Fibroblast of peridontal ligament (primary cell): ENCODE data around the gene GHITM.
"Not testable (repeated sequence)": the region's sequence is repeated elsewhere in the genome, so short reads cannot be mapped to it uniquely, and the experiment has no call there.

Experiments used
- DNase-seq: peaks from one replicate; pipeline ENCODE4 v3.0.0-alpha.2; 2010; ENCODE audit errors: extremely low read depth

The GHITM gene, protein sequence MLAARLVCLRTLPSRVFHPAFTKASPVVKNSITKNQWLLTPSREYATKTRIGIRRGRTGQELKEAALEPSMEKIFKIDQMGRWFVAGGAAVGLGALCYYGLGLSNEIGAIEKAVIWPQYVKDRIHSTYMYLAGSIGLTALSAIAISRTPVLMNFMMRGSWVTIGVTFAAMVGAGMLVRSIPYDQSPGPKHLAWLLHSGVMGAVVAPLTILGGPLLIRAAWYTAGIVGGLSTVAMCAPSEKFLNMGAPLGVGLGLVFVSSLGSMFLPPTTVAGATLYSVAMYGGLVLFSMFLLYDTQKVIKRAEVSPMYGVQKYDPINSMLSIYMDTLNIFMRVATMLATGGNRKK

DNA sequence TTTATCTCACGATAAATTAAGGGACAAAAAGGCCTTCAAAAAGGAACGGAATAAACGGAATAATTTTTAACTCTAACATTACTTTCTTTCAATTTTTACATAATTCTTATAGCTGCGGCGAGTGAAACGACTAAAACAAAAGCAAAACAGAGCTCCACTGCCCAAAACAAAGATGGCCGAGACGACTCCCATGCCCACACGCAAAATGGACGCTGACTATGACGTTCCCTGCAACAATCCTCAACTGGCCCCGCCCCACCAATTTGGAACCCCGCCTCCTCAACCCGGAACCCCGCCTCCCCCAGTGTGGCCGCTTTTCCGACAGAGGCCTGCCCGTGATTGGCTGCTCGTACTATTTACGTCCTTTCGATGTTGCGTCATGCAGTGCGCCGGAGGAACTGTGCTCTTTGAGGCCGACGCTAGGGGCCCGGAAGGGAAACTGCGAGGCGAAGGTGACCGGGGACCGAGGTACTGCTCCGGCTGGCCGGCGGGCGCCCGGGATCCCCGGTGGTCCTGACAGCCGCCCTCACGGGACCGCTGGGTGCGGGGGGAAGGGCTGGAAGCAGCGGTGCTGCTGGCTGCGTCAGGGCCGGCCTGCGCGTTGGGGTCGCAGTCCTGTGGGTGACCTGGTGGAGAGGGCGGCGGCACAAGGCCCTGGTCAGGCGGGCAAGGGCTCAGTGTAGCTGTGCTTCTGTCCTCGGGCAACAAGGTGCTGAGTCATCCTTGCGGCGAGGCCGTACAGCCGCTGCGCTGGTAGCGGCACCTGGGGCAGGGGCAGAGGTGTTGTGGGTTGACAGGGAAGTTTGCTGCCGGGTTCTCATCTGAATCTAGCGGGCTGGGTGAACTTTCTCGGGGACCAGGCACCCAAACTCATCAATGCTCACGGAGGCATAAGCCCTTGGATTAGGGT is at the start of gene GHITM:
TSS of gene GHITM (plus strand) at position 384 of the 910 bp plus-strand sequence. CDS start 1,992 bp downstream, outside the sequence.
- peak; percentile 99 for DNase-seq

DNA sequence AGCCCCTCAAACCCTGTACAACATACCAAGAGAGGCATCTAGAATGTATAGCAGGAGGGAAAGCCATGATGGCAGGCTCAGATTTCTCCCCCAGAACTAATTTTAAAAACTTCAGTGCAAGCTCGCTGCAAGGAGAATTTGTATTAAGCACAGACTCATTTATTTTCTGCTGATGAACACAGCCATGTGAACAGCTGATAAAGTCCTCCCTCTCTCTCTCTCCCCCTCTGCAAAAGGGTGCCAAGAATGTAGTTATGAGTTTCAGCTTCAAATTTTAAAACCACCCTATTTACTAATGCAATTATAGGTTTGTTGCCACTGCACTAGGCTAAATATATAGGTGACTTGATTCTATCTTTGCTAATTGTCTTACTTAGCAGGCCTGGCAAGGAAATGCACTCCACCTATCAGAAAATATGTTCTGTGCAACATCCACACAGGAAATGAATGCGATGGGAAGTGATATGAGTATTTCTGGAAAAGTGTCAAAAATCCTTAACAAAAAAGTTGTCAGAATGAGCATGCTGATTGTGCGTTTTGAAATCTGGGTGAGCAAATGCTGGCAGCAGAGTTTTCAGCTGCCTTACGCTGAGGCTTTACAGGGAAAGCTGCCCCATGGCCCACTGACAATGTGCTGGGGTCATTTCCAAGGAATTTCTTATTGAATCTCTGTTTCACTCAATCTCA is 43.4 kb upstream of the GHITM start:
- no peak for DNase-seq

DNA sequence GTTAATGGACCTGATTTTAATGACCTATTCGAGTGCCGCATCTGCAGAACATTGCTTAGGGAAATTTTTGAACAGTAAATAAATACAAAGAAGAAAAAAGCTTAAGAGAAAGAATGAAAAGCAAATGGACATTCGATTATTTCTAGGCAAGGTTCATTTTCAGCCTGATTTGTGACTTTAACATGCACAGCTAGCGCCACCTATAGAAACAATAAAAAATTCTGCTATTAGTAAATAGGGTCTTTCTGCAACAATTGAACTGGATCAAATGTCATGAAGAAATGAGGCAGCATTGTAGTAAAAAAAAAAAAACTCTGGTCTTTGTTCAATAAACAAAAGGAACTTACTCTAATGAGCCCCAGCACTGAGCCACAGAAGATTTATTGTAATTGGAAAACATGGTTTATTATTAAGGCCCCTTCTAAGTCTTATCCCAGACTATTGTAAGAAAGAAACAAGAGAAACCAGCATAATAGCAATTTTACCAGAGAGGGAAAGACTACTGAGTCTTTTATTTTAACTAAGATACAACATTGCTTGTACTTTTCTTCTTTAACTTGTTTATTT is 41.4 kb upstream of the GHITM start:
- peak; percentile 54 for DNase-seq

DNA sequence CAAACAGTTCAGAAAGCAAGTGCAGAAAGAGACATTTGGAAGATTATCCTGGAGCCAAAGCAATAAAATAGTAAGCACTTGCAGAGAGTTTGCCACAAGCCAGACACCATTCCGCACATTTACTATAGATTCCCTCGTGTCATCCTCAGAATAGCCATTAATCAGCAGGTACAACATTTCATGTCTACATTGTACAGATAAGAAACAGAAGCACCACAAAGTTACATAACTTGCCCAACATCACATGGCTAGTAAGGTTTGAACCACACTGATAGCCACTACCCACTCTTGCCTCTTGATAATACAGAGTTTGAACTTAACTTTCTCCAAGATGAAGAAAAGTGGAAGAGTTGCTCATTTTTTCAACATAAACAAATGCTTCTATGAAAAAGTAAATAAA is 40.6 kb upstream of the GHITM start:
- no peak for DNase-seq

DNA sequence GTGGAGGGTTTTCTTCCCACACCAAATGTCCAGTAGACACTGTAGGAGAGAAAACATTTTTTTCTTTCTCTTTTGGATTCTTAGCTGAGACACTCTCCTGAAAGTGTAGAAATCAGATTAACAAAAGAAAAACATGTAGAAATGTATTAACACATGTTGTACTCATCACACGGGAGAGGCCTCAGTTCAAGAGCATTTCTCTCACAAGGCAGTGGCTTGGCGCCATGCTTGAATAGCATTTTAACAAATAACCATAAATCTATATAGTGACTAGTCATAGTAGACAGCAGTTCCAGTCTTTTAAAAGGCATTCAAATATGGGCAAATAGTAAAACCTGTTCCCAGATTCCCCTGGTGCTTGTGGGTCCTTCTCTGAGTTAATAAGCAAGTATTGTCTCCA is 38.3 kb upstream of the GHITM start:
- no peak for DNase-seq

DNA sequence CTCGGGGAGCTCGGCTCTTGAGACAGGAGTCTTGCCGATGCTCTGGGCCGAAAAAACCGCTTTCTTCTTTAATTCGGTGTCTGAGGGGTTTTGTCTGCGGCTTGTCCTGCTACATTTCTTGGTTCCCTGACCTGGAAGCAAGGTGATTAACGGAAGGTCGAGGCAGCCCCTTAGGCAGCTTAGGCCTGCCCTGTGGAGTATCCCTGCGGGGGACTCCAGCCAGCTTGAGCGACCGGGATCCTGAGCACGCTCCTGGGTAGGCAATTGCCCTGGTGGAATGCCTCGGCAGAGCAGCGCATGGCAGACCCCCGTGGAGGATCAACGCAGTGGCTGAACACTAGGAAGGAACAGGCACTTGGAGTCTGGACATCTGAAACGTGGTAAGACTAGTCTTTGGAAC is 30.5 kb upstream of the GHITM start:
- no peak for DNase-seq

DNA sequence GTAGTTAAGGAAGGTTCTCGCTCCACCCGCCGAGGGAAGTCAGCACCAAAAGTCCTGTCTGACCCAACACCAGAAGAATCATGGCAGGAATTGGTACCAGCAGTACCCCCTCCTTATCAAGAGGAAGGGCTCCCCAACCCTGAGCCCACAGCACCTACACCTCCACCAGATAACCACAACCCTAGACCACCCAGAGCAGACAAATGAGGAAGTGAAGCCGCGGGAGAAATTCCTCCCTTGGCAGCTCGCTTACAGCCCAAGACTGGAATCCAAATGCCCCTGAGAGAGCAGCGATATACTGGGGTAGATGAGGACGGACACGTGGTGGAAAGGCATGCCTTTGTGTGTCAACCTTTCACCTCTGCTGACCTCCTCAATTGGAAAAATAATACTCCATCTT is 29.5 kb upstream of the GHITM start:
- not testable (repeated sequence) for DNase-seq

DNA sequence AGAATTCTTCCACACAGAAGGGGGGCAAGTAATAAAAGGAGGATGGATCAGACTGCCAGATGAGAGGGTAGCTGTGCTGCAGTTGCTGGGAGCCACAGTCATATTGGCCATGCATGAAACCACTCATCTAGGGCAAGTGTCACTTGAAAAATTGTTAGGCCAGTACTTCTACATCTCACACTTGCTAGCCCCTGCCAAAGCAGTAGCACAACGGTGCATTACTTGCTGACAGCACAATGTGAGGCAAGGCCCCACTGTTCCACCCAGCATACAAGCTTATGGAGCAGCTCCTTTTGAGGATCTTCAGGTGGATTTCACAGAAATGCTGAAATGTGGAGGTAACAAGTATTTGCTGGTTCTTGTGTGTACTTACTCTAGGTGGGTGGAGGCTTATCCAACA is 25.8 kb upstream of the GHITM start:
- not testable (repeated sequence) for DNase-seq

DNA sequence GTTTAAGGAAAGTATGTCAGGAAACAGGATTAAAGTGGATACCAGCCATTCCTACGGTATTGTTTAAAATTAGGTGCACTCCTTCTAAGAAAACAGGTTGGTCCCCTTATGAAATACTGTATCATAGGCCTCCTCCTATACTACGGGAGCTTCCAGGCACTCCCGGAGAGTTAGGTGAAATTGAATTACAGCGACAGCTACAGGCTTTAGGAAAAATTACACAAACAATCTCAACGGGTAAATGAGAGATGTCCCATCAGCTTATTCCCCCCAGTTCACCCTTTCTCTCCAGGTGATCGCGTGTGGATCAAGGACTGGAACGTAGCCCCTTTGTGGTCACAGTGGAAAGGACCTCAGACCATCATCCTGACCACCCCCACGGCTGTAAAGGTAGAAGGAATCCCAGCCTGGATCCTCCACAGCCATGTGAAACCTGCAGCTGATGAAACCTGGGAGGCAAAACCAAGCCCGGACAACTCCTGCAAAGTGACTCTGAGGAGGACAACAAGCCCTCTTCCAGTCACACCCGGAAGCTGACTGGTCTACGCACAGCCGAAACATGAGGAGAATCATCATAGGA is 25.1 kb upstream of the GHITM start:
- no peak for DNase-seq

DNA sequence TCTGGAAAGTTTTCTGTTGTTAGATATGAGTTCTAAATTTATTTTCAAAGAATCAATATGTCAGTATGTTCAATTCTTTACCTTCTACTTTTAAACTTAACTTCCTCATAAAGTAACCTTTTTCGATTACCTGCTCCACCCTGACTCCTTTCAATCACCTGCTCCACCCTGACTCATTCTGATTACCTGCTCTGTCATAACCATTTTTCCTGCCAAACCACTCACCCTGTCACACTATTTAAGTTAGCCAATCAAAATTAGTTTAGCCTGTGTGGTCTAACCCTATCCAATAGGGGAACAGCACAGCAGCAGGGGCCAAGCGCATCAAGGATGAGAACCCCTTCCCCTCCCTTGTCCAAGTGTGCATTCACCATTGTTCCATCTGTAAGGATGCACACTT is 22.1 kb upstream of the GHITM start:
- DNase-seq: not testable (repeated sequence)

DNA sequence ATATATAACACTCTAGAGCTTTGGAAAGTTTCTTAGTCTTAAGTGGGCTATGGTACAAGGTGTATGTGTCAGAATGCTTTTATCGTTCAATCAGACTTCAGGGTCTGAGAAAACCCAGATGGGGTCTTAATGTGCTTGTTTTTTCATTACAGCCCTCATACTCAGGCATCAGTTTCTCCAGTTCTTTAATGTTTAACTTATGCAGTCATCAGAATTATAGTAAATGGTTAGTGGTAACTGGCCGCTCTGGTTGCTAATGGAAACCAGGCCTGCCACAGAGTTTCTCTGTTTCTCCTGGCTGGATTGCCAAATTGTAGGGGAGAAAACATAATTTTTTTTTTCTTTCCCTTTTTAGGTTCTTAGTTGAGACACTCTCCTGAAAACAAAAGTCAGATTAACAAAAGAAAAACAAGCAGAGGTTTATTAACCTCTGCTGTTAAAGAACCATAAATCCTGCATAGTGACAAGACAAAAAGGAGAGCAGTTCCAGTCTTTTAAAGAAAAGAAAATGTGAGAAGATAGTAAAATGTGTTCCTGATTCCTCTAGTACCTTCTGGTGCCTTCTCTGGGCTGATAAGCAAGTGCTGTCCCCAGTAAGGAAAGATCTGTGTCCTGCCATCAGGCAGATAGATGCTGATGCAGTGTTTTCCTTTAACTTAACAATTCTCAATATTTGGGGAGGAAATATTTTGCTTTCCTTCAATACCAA is 21.5 kb upstream of the GHITM start:
- DNase-seq: peak; percentile 16

DNA sequence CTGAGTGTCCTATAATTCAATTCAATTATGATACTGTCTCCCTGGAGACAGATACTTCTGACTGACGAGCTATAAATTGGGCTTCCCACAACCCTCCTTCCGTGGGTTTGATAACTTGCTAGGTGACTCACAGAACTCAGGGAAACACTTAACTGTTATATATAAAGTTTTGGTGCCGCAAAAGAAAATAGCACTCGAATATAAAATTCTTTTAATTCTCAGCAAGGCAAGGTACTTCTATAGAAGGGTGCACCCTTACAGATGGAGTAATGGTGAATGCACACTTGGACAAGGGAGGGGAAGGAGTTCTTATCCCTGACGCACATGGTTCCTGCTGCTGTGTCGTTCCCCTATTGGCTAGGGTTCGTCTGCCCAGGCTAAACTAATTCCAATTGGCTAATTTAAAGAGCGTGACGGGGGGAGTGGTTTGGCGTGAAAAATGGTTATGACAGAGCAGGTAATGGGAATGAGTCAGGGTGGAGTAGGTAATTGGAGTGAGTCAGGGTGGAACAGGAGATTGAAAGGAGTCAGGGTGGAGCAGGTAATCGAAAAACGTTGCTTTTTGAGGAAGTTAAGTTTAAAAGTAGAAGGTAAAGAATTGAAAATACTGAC is 20.8 kb upstream of the GHITM start:
- no peak for DNase-seq

DNA sequence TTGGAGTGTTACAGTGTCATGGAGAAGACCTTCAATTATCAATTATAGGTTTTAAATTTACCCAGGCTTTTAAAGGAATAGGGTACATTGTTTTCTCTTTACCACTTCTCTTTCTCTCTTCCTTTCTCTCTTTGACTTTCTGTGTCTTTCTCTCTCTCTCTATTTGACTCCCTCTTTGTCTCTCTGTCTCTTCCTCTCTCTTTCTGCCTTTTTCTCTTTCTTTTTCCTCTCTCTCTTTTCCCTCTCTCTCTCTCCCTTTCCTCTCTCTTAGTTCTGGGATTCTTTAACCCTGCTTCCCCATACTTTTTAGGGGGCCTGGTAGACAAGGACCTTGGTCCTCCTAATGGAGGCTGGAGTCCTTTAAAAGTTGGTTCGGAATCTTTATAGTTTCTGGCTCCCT is 15.9 kb upstream of the GHITM start:
- no peak for DNase-seq

DNA sequence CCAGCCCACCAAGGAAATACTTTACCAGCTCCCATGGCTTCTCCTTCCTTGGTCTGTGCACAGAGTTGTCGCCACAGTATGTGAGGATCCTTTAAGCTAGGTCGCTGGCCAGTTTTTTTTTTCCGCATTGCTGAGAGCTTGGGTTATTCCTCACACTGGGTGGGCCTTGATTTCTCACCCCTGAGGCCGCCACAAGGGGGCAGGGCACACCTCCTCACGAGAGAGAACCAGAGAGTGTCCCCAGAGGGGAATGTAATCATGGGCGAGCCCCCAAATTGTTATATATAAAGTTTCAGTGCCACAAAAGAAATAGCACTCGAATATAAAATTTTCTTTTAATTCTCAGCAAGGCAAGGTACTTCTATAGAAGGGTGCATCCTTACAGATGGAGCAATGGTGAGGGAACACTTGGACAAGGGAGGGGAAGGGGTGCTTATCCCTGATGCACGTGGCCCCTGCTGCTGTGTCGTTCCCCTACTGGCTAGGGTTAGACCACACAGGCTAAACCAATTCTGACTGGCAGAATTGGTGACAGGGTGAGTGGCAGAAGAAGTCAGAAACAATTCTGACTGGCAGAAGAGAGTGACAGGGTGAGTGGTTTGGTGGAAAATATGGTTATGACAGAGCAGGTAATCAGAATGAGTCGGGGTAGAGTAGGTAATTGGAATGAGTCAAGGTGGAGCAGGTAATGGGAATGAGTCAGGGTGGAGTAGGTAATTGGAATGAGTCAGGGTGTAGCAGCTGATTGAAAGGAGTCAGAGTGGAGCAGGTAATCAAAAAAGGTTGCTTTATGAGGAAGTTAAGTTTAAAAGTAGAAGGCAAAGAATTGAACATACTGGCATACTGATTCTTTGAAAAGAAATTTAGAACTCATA is 13.2 kb upstream of the GHITM start:
- not testable (repeated sequence) for DNase-seq

DNA sequence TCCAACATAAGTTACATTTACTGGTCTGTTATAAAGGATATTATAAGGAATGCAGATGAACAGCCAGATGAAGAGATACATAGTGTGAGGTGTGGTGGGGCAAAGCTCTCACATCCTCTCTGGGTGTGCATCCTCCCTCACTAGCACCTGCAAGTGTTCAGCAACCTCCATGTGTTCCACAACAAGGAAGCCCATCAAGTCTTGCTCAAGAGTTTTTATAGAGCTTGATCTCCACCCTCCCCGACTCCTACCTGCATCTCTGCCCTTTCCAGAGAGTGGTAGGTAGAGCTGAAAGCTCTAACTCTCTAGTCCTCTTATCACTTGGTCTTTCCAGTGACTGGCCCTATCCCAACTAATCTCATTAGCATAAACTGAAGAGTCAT is 12.5 kb upstream of the GHITM start:
- DNase-seq: no peak

DNA sequence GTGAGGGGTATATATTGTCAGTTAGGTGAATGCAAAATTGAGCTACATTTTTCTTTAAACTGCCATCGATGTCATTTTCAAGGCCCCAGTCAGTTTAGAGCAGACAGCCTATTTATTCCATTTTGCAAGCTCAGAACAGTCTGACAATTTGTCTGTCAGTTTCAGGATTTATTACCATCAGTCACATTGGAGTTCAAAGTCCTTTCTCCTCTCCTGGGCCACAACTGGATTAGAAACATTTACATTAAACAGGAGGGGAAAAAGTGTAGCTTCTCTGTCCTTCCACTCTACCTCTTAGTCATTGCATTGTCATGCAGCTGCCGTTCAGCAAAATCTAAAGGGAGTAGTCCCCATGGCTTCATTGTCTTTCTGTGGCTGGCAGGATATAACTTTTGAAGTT is 3.5 kb upstream of the GHITM start:
- no peak for DNase-seq

DNA sequence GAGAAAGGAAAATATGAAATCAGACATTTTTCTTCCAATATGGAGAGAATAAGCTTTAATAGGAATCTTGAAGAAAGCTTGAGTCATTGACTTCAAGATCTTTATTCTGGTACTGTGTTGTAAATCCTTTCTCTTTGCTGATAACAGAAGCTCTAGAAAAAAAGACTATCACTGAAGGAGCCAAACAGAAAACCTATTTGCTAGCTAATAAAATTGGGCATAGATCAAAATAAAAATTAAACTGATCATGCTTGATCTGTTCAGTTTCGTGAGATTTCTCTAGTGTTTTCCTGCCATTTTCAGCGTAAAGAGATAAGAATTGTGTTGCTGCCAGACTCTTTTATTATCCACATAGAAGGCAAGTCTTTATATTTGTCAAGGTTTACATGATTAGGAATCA is 1.5 kb upstream of the GHITM start:
- no peak for DNase-seq

DNA sequence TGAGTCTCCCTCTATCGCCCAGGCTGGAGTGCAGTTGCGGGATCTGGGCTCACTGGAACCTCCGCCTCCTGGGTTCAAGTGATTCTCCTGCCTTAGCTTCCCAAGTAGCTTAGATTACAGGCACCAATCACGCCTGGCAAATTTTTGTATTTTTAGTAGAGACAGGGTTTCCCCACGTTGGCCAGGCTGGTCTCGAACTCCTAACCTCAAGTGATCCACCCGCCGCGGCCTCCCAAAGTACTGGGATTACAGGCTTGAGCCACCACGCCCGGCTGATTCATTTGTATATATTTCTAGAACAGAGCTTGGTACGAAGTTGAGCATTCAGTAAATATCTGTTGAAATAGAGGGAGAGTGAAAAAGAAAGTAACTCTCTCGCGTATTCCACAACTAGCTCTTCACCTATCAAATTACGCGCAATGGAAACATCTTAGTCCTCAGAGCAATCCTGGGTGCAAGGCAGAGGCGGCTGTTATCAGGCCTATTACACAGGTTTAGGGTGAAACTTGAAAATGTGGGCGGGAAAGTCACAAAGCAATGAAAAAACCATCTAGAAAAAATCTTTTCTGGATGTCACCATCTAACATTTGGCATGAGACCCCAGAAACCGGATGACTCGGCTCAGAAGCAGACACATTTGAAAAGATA is 707 bp upstream of the GHITM start:
- peak; percentile 68 for DNase-seq

DNA sequence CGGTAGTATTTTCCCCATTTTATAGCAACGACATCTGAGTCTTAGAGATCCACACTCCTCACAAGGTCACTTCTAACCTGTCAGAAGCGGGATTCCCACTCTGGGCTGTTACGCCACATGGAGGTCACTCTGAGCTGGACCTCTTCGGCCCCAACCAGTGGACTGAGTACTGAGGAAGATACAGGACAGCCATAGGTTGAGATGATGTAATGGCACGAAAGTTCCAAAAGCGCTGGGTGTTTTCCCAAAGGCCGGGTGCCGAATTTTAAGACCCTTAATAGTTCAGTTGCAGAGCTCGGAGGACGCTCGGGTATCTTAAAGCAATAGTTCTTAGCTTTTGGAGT is 699 bp downstream of the GHITM start:
- DNase-seq: peak; percentile 58
